Measurements from ENCODE around the gene BEST3. TPM values are rescaled to one million over a fixed set of nuclear protein-coding genes. Genes with fewer than 3 reads are reported as not detected.

Gene BEST3
- total and polyA plus RNA-seq, 2 donors (not counting 1 experiment from before 2014, with no cell fraction given), result not detected

DNA sequence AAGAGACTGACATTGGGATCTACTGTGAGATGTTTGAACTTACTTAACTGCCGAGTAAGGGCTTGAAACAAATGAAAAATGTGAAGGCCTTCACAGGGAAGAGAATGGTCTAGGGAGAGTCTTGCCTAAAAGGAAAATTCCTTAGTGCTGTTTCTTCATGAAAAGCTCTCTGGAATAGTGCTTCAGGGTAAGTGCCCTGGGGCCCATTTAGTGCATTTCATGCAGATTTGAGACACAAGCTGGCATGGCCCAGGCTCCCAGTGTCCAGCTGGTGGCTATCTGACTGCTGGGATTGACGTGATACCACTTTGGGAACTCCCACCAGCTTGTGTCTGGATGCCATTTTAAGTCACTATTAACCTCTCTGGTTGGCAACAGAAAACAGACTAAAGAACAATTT, 26.9 kb downstream of the BEST3 start:
- no peaks in the 10 kb centered on the region for H3K4me1 ChIP-seq (ENCODE audit: control insufficient read depth, extremely low read depth, insufficient read depth, low read length)
- no peak for DNase-seq (ENCODE audit: low read depth in 2 of 2)
- no peaks in the 10 kb centered on the region for H3K79me2 ChIP-seq (ENCODE audit: control insufficient read depth, insufficient read depth, low read length)
- no peaks in the 10 kb centered on the region for H3K9me3 ChIP-seq (ENCODE audit: control insufficient read depth, insufficient read depth, low read depth, low read length)
- no peak overlapping the region for H3K27ac ChIP-seq (ENCODE audit: insufficient read depth, low read length)
- no peak overlapping the region for H3K4me2 ChIP-seq (ENCODE audit: extremely low read depth, insufficient read depth, low read length)
- H2AFZ ChIP-seq (ENCODE audit: low read length), result no peak overlapping the region
- H3K36me3 ChIP-seq (ENCODE audit: control insufficient read depth, insufficient read depth, low read length), result no peaks in the 10 kb centered on the region
- TF ChIP-seq, protein P1, sequence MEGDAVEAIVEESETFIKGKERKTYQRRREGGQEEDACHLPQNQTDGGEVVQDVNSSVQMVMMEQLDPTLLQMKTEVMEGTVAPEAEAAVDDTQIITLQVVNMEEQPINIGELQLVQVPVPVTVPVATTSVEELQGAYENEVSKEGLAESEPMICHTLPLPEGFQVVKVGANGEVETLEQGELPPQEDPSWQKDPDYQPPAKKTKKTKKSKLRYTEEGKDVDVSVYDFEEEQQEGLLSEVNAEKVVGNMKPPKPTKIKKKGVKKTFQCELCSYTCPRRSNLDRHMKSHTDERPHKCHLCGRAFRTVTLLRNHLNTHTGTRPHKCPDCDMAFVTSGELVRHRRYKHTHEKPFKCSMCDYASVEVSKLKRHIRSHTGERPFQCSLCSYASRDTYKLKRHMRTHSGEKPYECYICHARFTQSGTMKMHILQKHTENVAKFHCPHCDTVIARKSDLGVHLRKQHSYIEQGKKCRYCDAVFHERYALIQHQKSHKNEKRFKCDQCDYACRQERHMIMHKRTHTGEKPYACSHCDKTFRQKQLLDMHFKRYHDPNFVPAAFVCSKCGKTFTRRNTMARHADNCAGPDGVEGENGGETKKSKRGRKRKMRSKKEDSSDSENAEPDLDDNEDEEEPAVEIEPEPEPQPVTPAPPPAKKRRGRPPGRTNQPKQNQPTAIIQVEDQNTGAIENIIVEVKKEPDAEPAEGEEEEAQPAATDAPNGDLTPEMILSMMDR (conservative IDR thresholded peaks at IDR 0.05 in 1 of 2, IDR thresholded peaks at IDR 0.05 in 1 of 2; ENCODE audit: low read depth in 1 of 2, low read length in 2 of 2), result no peak
- H3K27me3 ChIP-seq (ENCODE audit: control insufficient read depth, insufficient read depth, low read length), result no peaks in the 10 kb centered on the region
- no peaks in the 10 kb centered on the region for H4K20me1 ChIP-seq (ENCODE audit: control insufficient read depth, extremely low read depth, insufficient read depth, low read length)
- H3K4me3 ChIP-seq (replicated peaks in 1 of 4; ENCODE audit: control extremely low read depth in 1 of 4, insufficient read depth in 1 of 4, low read depth in 3 of 4, low read length in 4 of 4), result no peak overlapping the region
- no peak overlapping the region for H3K9ac ChIP-seq (ENCODE audit: insufficient read depth, low read length)

DNA sequence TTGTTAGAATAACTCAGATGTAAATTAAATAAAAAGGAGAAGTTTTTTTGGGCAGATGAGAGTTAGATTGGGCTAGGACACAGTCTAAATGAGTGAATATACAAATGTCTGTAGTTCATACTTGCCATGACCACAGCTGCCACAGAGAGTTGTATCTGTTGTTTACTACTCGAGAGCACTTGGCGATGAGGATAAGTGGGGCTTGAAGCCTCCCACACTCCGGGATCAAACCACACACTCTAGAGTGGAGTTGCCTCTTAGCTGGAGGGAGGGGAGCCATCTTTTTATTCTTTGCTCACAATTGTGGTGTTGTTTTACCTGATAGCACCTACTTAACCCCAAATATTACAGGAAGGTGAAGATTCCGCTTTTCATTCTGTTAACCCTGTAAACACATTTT, 27.5 kb downstream of the BEST3 start:
- no peak for DNase-seq (ENCODE audit: low read depth in 2 of 2)
- no peak overlapping the region for H2AFZ ChIP-seq (ENCODE audit: low read length)
- no peaks in the 10 kb centered on the region for H3K4me1 ChIP-seq (ENCODE audit: control insufficient read depth, extremely low read depth, insufficient read depth, low read length)
- H3K4me2 ChIP-seq (ENCODE audit: extremely low read depth, insufficient read depth, low read length), result no peak overlapping the region
- H3K4me3 ChIP-seq (replicated peaks in 1 of 4; ENCODE audit: control extremely low read depth in 1 of 4, insufficient read depth in 1 of 4, low read depth in 3 of 4, low read length in 4 of 4), result no peak overlapping the region
- no peaks in the 10 kb centered on the region for H3K9me3 ChIP-seq (ENCODE audit: control insufficient read depth, insufficient read depth, low read depth, low read length)
- TF ChIP-seq, protein P1 (conservative IDR thresholded peaks at IDR 0.05 in 1 of 2, IDR thresholded peaks at IDR 0.05 in 1 of 2; ENCODE audit: low read depth in 1 of 2, low read length in 2 of 2), result no peak
- no peak for TF ChIP-seq EZH2 (IDR thresholded peaks at IDR 0.05; ENCODE audit: low read length, missing control alignments)
- H3K27me3 ChIP-seq (ENCODE audit: control insufficient read depth, insufficient read depth, low read length), result no peaks in the 10 kb centered on the region
- H4K20me1 ChIP-seq (ENCODE audit: control insufficient read depth, extremely low read depth, insufficient read depth, low read length), result no peaks in the 10 kb centered on the region
- no peak overlapping the region for H3K9ac ChIP-seq (ENCODE audit: insufficient read depth, low read length)
- no peaks in the 10 kb centered on the region for H3K36me3 ChIP-seq (ENCODE audit: control insufficient read depth, insufficient read depth, low read length)
- no peaks in the 10 kb centered on the region for H3K79me2 ChIP-seq (ENCODE audit: control insufficient read depth, insufficient read depth, low read length)
- H3K27ac ChIP-seq (ENCODE audit: insufficient read depth, low read length), result no peak overlapping the region

DNA sequence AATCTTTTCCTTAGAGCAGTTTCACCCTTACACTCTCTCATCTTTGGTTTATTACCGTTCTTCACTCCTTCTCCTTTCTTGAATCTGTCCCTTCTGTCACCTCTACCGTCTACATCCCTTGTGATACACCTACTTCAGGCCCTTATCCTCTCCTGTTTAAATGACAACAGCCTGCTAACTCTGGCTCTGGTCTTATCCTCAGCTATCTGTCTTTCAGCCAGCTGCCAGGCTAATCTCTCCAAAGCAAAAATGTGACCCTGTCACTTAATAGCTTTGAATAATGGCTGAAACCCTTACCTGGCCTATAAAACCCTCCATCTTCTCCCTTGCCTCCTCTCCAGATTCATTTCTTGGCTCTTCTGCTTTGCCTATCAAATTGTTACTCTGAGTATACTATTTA, 32.3 kb downstream of the BEST3 start:
- Histone ChIP-seq H3K4me1 (ENCODE audit: control insufficient read depth, extremely low read depth, insufficient read depth, low read length) (no peaks in the 10 kb centered on the region), H3K27ac (ENCODE audit: insufficient read depth, low read length) (no peak overlapping the region), H3K4me3 (replicated peaks in 1 of 4; ENCODE audit: control extremely low read depth in 1 of 4, insufficient read depth in 1 of 4, low read depth in 3 of 4, low read length in 4 of 4) (no peak overlapping the region), H3K27me3 (ENCODE audit: control insufficient read depth, insufficient read depth, low read length) (no peaks in the 10 kb centered on the region), H3K79me2 (ENCODE audit: control insufficient read depth, insufficient read depth, low read length) (no peaks in the 10 kb centered on the region), H4K20me1 (ENCODE audit: control insufficient read depth, extremely low read depth, insufficient read depth, low read length) (no peaks in the 10 kb centered on the region), H3K9me3 (ENCODE audit: control insufficient read depth, insufficient read depth, low read depth, low read length) (no peaks in the 10 kb centered on the region), H3K36me3 (ENCODE audit: control insufficient read depth, insufficient read depth, low read length) (no peaks in the 10 kb centered on the region), H3K4me2 (ENCODE audit: extremely low read depth, insufficient read depth, low read length) (no peak overlapping the region), H3K9ac (ENCODE audit: insufficient read depth, low read length) (no peak overlapping the region), H2AFZ (ENCODE audit: low read length) (no peak overlapping the region)
- no peak for DNase-seq (ENCODE audit: low read depth in 2 of 2)
- TF ChIP-seq, protein P1 (conservative IDR thresholded peaks at IDR 0.05 in 1 of 2, IDR thresholded peaks at IDR 0.05 in 1 of 2; ENCODE audit: low read depth in 1 of 2, low read length in 2 of 2), result no peak
- no peak for TF ChIP-seq EZH2 (IDR thresholded peaks at IDR 0.05; ENCODE audit: low read length, missing control alignments)

All from fibroblast of lung (primary cell).